ENCODE results near the gene GALNTL6. TPM values are rescaled to one million over a fixed set of nuclear protein-coding genes. Genes with fewer than 3 reads are reported as not detected.

GALNTL6 gene
- total and polyA plus RNA-seq, 2 donors (not counting 1 experiment from before 2014, with no cell fraction given), result 0.99 to 1.1 TPM

DNA sequence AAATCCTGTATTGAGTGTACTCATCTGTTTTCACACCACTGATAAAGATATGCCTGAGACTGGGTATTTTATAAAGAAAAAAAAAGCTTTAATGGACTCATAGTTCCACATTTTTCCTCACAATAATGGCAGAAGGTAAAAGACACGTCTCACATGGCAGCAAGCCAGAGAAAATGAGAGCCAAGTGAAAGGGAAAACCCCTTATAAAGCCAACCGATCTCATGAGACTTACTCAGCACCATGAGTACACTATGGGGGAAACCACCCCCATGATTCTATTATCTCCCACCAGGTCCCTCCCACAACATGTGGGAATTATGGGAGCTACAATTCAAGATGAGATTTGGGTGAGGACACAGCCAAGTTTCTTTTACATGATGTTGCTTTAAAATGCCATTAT is 171.9 kb downstream of the GALNTL6 start:
- DNase-seq, result no peak
- Mint-ChIP-seq H3K4me3 (no peak overlapping the region), H3K4me1 (no peaks in the 10 kb centered on the region), H3K27me3 (no peaks in the 10 kb centered on the region), H3K9me3 (ENCODE audit: insufficient read depth) (no peaks in the 10 kb centered on the region), H3K27ac (no peak overlapping the region)
- ATAC-seq (ENCODE audit: low read depth), result no peak
- Histone ChIP-seq H3K27ac (ENCODE audit: low read length in 2 of 2) (no peak overlapping the region), H3K4me3 (ENCODE audit: control extremely low read depth in 1 of 5, extremely low read depth in 1 of 5, insufficient read depth in 1 of 5, low read depth in 2 of 5, low read length in 4 of 5) (no peak overlapping the region), H3K27me3 (replicated peaks in 1 of 4; ENCODE audit: control extremely low read depth in 1 of 4, control insufficient read depth in 3 of 4, insufficient read depth in 4 of 4, low read length in 3 of 4) (no peaks in the 10 kb centered on the region), H3K9ac (ENCODE audit: low read length) (no peak overlapping the region), H3K36me3 (replicated peaks in 1 of 2; ENCODE audit: control extremely low read depth in 1 of 2, control insufficient read depth in 1 of 2, extremely low read depth in 1 of 2, insufficient read depth in 2 of 2, low read length in 1 of 2) (no peaks in the 10 kb centered on the region), H3K4me1 (ENCODE audit: control insufficient read depth in 2 of 2, insufficient read depth in 2 of 2, low read length in 2 of 2) (no peaks in the 10 kb centered on the region), H2AFZ (ENCODE audit: insufficient read depth, low read depth, low read length, poor library complexity, severe bottlenecking) (no peak overlapping the region), H3K79me2 (ENCODE audit: control insufficient read depth, insufficient read depth, low read length) (no peaks in the 10 kb centered on the region), H3K9me3 (ENCODE audit: control extremely low read depth in 1 of 3, control insufficient read depth in 2 of 3, insufficient read depth in 1 of 3, low read length in 2 of 3) (peaks cover 0 to 4% (median 0%) of the 10 kb centered on the region in 3 donors), H4K20me1 (ENCODE audit: control insufficient read depth, insufficient read depth, low read length, poor library complexity, severe bottlenecking) (no peaks in the 10 kb centered on the region), H3K4me2 (replicated peaks; ENCODE audit: low read depth, low read length, poor library complexity, severe bottlenecking) (no peak overlapping the region)
- intact Hi-C loops (cut with micrococcal nuclease), result no loop called here
- CTCF ChIA-PET, result no interaction called here
- WGBS (ENCODE audit: insufficient coverage), result no CpG with 5 or more reads among the region's 2 CpGs
- POLR2A ChIA-PET, result no interaction called here
- TF ChIP-seq EZH2 (IDR thresholded peaks at IDR 0.05; ENCODE audit: borderline replicate concordance, insufficient read depth, low read depth, low read length, poor library complexity, severe bottlenecking), result no peak
- TF ChIP-seq, protein P1, sequence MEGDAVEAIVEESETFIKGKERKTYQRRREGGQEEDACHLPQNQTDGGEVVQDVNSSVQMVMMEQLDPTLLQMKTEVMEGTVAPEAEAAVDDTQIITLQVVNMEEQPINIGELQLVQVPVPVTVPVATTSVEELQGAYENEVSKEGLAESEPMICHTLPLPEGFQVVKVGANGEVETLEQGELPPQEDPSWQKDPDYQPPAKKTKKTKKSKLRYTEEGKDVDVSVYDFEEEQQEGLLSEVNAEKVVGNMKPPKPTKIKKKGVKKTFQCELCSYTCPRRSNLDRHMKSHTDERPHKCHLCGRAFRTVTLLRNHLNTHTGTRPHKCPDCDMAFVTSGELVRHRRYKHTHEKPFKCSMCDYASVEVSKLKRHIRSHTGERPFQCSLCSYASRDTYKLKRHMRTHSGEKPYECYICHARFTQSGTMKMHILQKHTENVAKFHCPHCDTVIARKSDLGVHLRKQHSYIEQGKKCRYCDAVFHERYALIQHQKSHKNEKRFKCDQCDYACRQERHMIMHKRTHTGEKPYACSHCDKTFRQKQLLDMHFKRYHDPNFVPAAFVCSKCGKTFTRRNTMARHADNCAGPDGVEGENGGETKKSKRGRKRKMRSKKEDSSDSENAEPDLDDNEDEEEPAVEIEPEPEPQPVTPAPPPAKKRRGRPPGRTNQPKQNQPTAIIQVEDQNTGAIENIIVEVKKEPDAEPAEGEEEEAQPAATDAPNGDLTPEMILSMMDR (IDR thresholded peaks at IDR 0.05), result no peak

DNA sequence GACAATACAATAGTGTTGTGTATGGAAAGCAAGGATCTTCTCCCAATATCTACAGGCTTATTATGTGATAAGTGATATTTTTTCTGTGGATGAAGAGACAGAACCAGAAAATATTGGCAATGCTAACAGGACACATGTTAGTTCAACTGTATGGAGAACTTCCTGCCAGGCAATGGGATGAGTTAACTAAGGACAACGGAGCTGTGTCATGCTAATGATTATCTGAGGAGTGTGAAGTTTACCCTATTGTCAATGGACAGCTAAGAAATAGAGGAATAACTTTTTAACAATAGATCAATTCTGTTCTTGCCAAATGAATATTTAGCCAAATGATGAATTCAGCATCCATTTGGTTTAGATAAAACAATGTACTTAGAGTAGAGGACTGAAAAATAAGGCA is 180.0 kb downstream of the GALNTL6 start:
- H3K79me2 ChIP-seq (ENCODE audit: control insufficient read depth, insufficient read depth, low read length), result no peaks in the 10 kb centered on the region
- TF ChIP-seq, protein P1 (IDR thresholded peaks at IDR 0.05), result no peak
- TF ChIP-seq EZH2 (IDR thresholded peaks at IDR 0.05; ENCODE audit: borderline replicate concordance, insufficient read depth, low read depth, low read length, poor library complexity, severe bottlenecking), result no peak
- no peak overlapping the region for H3K27ac Mint-ChIP-seq

More for the DNA sequence above, 180.0 kb downstream of the GALNTL6 start:
- Histone ChIP-seq H4K20me1 (ENCODE audit: control insufficient read depth, insufficient read depth, low read length, poor library complexity, severe bottlenecking) (no peaks in the 10 kb centered on the region), H3K9me3 (ENCODE audit: control extremely low read depth in 1 of 3, control insufficient read depth in 2 of 3, insufficient read depth in 1 of 3, low read length in 2 of 3) (no peaks in the 10 kb centered on the region), H2AFZ (ENCODE audit: insufficient read depth, low read depth, low read length, poor library complexity, severe bottlenecking) (no peak overlapping the region), H3K4me1 (ENCODE audit: control insufficient read depth in 2 of 2, insufficient read depth in 2 of 2, low read length in 2 of 2) (no peaks in the 10 kb centered on the region), H3K4me2 (replicated peaks; ENCODE audit: low read depth, low read length, poor library complexity, severe bottlenecking) (no peak overlapping the region), H3K27ac (ENCODE audit: low read length in 2 of 2) (no peak overlapping the region), H3K27me3 (replicated peaks in 1 of 4; ENCODE audit: control extremely low read depth in 1 of 4, control insufficient read depth in 3 of 4, insufficient read depth in 4 of 4, low read length in 3 of 4) (no peaks in the 10 kb centered on the region), H3K36me3 (replicated peaks in 1 of 2; ENCODE audit: control extremely low read depth in 1 of 2, control insufficient read depth in 1 of 2, extremely low read depth in 1 of 2, insufficient read depth in 2 of 2, low read length in 1 of 2) (no peaks in the 10 kb centered on the region), H3K4me3 (ENCODE audit: control extremely low read depth in 1 of 5, extremely low read depth in 1 of 5, insufficient read depth in 1 of 5, low read depth in 2 of 5, low read length in 4 of 5) (no peak overlapping the region), H3K9ac (ENCODE audit: low read length) (no peak overlapping the region)
- intact Hi-C loops (cut with micrococcal nuclease), result no loop called here
- ATAC-seq (ENCODE audit: low read depth) (no peak), DNase-seq (no peak)
- no peaks in the 10 kb centered on the region for H3K4me1 Mint-ChIP-seq
- H3K4me3 Mint-ChIP-seq, result no peak overlapping the region
- WGBS (ENCODE audit: insufficient coverage), result no CpG with 5 or more reads among the region's 1 CpG
- peaks cover 2% of the 10 kb centered on the region for H3K9me3 Mint-ChIP-seq (ENCODE audit: insufficient read depth)
- POLR2A ChIA-PET, result no interaction called here
- CTCF ChIA-PET, result no interaction called here
- no peaks in the 10 kb centered on the region for H3K27me3 Mint-ChIP-seq
